ENCODE results near the gene SLC39A13.

Gene SLC39A13

GRCh38 chr11:47430524-47430923 is 22.1 kb downstream of the SLC39A13 start:
- DNase-seq (ENCODE audit: low spot score): no peak

GRCh38 chr11:47431356-47432083 is 23.1 kb downstream of the SLC39A13 start:
- no peak for DNase-seq (ENCODE audit: low spot score)

- DNase-seq (ENCODE audit: low spot score): no peak
Measured at GRCh38 chr11:47433157-47433556, 24.8 kb downstream of the SLC39A13 start.

GRCh38 chr11:47434011-47434786 is 25.8 kb downstream of the SLC39A13 start:
- DNase-seq (ENCODE audit: low spot score): peak; percentile 89

- DNase-seq (ENCODE audit: low spot score): no peak
Measured at GRCh38 chr11:47435687-47436086, 27.3 kb downstream of the SLC39A13 start.

- no peak for DNase-seq (ENCODE audit: low spot score)
Measured at GRCh38 chr11:47436726-47437125, 28.3 kb downstream of the SLC39A13 start.

GRCh38 chr11:47437218-47437745 is 28.9 kb downstream of the SLC39A13 start:
- DNase-seq (ENCODE audit: low spot score): no peak

- DNase-seq (ENCODE audit: low spot score): peak; percentile 43
Measured at GRCh38 chr11:47437746-47438418, 29.5 kb downstream of the SLC39A13 start.

DNA sequence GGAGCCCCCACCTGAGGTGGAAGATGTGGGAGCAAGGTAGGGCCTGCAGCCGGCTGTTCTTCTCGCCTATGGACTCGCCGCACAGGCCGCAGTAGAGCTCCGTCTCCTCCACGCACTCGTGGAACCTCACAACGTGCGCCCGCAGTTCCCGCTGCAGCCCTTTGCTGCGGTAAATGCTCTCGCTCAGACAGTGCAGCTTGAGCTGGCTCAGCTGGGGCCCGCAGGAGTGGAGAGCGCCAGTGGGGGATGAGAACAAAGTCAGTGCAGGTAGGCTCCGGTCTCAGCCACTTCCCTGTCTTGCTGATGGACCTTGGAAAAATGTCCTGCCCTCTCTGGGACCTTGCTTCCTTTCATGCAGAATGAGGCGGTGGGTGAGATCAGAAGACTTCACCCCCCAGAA is 30.3 kb downstream of the SLC39A13 start:
- DNase-seq (ENCODE audit: low spot score): no peak

DNA sequence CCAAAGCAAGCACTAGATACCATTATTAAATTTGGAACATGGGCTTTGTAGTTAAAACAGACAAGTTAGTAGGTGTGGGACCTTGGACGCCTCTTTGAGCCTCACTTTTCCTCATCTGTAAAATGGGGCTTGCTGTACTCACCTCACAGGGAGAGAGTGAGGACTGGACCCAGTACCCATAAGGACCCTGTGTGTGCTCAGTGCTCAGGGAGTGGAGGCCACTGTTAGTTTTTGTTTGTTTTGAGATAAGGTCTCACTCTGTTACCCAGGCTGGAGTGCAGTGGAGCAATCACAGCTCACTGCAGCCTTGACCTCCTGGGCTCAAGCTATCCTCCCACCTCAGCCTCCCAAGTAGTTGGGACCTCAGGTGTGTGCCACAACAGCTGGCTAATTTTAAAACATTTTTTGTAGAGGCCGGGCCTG is 31.7 kb downstream of the SLC39A13 start:
- DNase-seq (ENCODE audit: low spot score): no peak

DNA sequence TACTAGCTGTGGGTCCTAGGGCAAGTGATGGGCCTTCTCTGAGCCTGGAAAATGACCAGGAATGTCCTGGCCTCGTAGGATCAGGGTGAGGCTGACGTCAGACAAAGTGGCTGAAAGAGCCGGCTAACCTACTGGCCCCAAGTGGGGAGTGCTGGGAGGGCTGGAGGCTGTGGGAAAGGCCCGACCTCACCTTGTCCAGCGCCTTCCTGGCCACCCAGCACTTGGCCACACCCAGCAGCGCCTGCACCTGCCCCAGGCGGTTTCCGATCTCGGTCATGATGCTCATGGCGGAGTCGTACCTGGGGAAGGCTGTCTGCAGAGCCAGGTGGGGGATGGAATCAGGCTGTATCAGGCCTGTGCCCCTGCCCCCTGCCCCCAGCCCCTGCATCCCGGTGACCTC is 33.0 kb downstream of the SLC39A13 start:
- no peak for DNase-seq (ENCODE audit: low spot score)

DNA sequence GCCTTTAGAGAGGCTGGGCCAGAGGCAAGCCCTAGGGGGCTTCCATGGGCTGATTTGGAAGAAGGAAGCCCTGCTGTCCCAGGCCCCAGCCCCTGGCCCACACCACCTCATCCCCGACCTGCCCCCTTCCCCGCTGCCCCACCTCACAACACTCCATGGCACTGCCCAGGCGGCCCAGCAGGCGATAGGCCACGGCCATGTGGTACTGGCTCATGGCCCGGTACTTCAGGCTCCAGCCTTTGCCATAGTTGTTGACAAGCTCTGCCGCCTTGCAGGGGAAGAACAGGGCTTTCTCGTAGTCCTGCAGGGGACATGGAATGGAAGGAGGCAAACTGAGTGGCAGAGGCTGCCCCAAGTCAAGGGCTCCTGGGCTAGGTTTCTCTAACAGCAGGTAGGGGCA is 34.1 kb downstream of the SLC39A13 start:
- no peak for DNase-seq (ENCODE audit: low spot score)

DNA sequence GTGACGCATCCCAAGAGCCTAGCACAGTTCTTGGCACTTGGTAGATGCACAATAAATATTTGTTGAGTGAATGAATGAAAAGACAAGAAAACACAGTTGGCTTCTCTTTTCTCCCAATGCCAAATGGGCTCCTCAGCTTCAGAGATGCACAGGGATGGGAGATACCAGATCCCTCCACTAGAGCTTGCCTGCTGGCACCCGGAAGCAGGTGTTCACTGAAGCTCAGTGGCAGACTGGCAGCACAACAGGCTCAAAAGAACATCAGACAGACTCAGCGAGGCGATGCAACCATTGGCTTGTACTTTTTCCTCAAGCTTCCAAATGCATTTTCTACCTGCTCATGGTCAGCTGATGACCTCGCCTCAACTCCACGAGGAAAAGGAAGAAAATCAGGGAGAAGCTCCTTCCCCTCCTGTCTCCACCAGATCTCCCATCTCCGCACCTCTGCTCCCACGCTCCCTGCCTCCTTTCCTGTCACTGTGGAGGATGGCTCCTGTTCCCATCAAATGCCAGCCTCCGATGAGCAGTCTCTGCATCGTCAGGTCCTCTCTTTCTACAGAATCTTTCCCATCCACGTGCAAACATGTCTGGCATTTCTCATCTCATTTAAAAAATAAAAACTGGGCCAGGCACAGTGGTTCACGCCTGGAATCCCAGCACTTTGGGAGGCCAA is 34.8 kb downstream of the SLC39A13 start:
- no peak for DNase-seq (ENCODE audit: low spot score)

GRCh38 chr11:47443817-47444216 is 35.4 kb downstream of the SLC39A13 start:
- no peak for DNase-seq (ENCODE audit: low spot score)

GRCh38 chr11:47445840-47446239 is 37.5 kb downstream of the SLC39A13 start:
- no peak for DNase-seq (ENCODE audit: low spot score)

DNA sequence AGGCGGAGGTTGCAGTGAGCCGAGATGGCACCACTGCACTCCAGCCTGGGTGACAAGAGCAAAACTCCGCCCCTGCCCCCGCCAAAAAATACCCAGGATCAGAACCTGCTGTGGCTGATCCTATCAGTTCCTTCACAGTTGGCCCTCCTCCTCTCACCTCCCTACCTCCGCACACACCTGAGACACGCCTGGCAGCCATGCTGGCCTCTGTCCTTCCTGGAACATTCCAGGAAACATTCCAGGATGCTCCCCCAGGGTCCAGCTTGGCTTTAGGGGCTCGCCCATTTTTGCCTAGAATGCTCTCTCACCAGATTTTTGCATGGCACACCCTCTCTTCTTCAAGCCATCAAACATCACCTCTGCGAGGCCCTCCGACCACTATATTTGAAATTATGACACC is 38.4 kb downstream of the SLC39A13 start:
- no peak for DNase-seq (ENCODE audit: low spot score)

DNA sequence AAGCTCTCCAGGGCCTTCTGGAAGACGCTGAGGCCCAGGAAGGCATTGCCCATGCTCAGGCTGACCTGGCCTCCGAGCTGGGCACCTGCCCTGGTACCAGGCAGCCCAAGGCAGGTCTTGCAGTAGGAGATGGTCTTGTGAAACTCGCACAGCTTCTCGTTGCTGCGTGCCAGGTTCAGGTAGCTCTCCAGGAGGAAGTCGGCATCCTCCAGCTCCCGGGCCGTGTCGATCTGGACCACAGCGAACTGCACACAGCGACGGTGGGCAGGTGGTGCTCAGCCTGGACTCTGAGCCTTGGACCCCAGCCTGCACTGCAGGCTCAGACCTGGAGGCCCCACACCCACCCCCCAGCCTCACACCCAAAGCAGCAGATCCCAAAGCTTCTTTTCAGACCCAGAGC is 39.5 kb downstream of the SLC39A13 start:
- no peak for DNase-seq (ENCODE audit: low spot score)

DNA sequence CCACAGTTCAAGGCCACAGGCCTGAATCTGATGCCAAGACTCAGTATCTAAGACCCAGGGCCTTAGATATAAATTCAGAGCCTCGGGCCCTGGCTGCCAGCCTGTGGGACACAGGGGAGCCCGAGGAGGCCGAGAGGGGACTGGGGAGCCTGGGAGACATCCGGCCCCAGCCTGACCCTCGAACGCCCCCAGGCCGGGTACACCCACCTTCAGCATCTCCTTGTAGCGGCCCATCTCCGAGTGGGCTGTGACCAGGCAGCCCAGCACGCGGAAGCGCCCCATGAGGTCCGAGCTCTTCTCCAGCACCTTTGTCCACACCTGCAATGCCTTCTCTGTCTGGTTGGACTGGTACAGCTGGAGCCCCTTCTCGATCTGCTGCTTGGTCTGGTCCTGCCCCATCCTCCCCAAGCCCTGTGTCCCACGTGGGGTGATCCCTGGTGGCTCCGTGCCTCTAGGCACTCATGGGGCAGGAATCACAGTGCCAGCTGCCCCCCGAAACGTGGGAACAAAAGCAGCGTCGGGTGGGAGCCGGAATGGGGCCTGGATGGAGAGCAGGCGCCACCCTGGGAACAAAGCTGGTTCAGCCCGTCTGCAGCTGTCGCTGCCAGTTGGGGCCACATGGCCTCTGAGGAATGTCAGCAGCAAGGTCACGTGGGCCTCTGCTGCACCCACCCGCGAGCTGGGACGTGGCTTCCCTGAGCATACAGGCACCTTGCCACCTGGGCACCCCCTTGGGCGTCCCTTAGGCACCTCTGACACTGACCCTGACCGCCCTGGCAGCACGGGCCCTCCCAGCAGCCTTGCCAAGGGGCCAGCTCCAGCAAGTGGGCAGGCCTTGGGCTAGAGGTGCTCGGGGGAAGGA is 40.4 kb downstream of the SLC39A13 start, which contains the start of gene RAPSN:
Gene RAPSN, minus strand, starts transcription at position 571 of the 862 bp plus-strand sequence. Its CDS starts 172 bp downstream, at position 399.
- no peak for DNase-seq (ENCODE audit: low spot score)

- no peak for DNase-seq (ENCODE audit: low spot score)
Measured at GRCh38 chr11:47449541-47449940, 41.2 kb downstream of the SLC39A13 start.

DNA sequence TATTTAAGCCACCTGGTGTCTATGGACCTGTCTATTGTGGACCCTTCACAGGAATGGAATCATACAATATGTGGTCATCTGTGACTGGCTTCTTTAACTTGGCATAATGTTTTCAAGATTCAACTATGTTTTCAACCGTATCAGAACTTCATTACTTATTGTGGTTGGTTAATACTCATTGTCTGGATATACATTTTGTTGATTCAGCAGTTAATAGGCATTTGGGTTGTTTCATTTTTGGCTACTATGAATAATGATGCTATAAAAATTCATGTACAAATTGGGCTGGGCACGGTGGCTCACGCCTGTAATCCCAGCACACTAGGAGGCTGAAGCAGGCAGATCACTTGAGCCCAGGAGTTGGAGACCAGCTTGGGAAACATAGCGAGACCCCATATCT is 43.0 kb downstream of the SLC39A13 start:
- DNase-seq (ENCODE audit: low spot score): no peak

DNA sequence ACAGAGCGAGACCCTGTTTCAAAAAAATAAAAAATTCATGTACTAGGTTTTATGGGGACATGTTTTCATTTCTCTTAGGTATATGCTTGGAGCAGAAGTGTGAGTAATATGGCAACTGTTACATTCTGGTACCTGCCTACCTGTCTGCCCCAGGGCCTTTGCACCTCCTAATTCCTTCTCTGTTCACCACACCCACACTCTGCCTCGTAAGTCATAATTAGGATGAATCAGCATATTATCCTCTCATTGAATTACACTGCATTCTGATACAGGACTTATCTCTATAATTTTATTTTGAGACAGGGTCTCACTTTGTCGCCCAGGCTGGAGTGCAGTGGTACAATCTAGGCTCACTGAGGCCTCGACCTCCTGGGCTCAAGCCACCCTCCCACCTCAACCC is 43.6 kb downstream of the SLC39A13 start:
- no peak for DNase-seq (ENCODE audit: low spot score)
